HG02763 (cell line): ENCODE data around the gene PTPRN2.

ENCODE experiments used
- ATAC-seq: cut with Tn5 transposase; IDR thresholded peaks from one replicate; pipeline ENCODE4 v1.9.1; 2021; ENCODE audit warnings: mild to moderate bottlenecking, moderate library complexity; ENCODE audit not compliant: unreplicated experiment

The PTPRN2 gene

DNA sequence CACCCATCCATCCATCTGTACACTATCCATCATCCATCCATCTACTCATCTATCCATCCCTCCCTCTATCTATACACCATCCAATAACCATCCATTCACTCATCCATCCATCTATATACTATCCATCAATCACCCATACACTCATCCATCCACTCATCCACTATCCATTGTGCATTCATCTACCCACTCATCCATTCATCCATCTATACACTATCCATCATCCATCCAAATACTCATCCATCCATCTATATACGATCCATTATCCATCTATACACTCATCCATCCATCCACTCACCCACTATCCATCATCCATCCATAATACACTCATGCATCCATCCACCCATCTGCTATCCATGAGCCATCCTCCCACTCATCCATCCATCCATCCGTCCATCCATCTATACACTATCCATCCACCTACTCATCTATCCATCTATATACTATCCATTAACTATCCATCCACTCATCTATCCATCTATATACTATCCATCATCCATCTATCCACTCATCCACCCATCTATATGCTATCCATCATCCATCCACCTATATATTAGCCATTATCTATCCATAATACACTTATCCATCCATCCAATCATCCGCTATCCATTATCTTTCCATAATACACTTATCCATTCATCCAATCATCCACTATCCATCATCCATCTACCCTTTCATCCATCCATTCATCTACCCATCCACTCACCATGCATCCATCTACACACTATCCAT is 765.5 kb downstream of the PTPRN2 start:
- ATAC-seq, result no peak

DNA sequence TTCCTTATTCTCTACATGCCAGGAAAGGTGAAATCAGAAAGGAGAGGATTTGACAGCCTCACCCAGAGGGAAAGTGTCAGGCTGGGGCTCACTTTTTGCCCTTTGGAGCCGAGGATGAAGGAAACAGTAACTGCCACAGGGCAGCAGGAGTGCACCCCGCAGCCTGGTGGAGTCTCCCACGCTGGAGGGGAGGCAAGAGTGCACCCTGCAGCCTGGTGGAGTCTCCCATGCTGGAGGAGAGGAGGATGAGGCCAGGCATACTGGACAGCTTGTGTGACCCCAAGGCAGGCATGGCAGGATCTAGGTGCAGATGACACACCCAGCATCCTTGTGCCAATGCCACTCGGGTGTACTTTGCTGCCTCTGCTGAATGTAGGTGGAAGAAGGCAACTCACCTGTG is 766.8 kb downstream of the PTPRN2 start:
- no peak for ATAC-seq

DNA sequence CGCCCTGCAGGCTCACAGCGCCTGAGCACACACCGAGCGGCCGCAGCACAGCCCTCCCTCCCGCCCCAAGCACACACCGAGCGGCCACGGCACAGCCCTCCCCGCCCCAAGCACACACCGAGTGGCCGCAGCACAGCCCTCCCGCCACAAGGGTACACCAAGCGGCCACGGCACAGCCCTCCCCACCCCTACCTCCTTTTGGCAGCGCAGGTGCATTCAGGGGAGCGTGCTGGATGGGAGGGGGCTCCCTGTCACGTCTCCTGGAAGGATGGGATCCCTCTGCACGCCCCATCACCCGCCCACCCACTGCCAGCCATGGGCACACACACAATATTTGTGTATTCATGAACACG is 768.2 kb downstream of the PTPRN2 start:
- no peak for ATAC-seq

DNA sequence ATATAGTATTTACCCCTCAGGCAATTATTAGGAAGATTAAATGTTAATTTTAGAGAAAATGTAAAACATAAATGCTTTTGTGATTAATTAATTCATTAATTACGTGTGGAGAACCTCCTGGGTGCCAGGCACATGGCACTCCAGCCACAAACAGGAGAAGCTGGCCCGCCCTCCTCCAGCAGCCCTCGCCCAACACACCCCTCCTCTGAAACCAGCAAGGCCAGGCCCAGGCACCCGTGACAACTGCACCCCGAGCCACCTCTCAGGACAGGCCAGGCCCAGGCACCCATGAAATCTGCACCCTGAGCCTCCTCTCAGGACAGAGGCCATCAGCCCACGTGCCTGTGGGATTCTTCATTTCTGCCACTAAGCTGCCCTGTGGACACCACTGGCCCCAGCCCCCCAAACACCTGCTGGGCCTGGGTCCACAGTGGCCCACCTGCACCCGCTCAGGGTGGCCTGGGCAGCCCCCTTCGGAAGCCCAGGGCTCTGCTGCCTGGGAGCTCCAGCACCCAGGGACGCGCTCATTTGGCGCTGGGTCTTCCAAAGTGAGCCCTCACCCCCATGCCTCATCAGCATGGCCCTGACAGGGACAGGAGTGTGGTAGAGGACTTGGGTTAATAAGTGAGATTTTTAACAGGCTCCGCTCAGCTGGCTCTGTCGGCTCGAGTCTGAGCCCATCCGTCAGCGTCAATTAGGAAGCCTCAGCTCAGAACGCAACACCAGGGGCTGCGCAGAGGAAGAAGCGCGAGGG is 768.7 kb downstream of the PTPRN2 start:
- no peak for ATAC-seq

DNA sequence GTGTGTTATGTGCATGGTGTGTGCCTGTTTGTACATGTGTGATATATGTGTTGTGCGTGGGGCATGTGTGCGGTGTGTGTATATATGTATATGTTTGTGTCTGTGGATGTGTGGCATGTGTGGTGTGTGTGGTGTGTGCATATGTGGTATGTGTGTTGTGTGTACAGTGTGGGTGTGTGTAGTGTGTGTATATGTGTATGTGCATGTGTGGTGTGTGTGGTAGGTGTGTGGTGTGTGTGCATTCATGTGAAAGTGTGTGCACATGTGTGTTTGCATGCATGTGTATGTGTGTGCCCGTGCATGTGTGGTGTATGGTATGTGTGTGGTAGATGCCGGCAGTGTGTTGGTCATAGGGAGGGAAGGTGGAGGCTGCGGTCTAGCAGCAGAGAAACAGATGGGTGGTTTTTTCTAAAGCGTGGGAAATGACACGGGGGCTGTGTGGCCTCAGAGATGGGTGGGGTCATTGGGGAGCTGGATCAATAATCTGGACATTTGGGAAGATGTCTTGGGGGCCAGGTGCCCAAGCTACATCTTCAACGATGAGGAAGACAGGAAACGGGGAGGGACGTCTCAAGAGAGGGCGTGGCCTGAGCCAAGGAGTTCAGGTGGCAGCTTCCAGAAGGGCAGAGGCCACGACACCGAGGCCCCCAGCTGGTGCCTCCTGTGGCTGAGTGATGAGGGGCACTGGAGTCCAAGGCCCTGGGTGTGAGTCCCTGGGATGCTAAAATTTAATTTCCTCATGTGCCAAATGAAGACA is 769.5 kb downstream of the PTPRN2 start:
- ATAC-seq, result no peak

DNA sequence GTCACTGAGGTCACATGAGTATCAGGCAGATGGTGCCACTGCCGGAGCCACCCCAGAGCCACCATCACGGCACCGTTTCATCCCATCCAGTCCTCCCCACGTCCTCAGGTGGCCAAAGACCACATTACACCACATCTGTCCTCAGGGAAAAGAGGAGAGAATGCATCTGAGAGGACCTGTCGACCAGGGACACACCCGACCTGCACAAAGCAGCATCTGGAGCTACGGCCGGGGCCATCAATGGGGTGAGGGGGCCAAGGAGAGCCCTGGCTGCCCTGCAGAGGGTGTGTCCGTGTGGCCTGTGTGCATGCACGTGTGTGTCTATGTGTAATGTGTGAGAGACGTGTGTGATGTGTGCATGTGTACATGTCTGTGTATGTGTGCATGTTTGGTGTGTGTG is 770.2 kb downstream of the PTPRN2 start:
- ATAC-seq, result no peak

DNA sequence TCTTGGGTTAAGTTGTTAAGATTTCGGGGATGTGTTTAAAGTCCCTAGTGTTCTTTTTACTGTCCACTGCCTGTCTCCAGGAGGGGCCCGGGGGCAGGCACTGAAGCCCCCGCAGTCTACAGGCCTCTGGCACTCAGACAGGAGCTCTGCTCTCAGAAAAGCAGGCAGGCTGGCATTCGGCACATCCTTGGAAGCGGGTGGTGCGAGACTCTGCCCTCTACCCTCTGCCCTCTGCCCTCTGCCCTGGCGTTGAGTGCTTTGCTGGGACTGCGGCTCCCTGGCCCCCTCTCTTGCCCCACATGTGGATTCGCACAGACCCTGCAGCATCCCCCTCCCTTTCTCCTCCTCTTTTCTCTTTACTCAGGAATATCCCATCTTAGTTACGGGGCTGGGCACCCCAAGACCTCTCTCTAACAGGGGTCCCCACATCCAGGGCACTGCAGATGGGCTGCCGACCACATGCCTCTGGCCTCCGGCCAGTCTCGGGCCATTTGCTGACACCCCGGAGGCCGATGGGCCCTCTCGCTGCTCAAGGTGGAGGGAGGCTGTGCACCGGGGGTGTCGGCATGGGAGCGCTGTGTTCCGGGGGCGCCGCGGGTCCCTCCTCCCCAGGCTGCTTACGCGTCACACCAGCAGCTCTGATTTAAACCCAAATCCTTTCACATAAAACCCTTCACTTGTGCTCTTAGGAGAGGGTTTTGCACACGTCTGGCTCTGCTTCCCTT is 770.9 kb downstream of the PTPRN2 start:
- no peak for ATAC-seq

DNA sequence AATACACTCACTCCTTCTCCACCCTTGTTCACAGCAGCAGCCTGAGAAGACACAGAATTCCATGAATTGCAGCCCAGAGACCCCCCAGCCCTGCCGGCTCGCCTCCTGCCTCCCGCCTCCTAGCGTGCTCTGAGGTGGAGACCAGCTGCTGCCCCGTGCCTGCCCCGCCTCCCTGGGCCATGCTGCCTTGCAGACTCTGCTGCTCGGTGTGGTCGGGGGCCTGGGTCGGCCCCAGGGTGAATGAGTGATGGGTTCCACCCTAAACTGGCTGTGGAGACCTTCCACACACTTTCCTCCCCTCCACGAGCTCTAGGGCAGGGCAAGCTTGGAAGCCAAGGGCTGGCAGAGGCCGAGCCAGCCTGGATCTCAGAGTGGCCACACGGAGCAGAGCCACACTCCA is 771.5 kb downstream of the PTPRN2 start:
- no peak for ATAC-seq

DNA sequence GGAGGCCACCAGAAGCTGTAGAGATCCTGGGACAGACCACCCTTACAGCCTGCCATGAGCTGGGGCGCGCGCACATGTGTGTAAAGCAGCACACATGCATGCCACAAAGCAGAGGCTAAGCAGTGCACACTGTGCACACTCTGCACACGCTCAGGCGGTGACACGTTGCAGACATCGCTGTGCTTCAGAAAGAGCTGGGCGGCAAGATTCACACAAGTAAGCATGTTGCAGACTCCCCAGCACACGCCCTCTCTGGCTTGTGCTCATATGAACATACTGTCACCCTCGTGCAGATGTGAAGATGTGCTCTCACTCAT is 772.0 kb downstream of the PTPRN2 start:
- ATAC-seq, result no peak

DNA sequence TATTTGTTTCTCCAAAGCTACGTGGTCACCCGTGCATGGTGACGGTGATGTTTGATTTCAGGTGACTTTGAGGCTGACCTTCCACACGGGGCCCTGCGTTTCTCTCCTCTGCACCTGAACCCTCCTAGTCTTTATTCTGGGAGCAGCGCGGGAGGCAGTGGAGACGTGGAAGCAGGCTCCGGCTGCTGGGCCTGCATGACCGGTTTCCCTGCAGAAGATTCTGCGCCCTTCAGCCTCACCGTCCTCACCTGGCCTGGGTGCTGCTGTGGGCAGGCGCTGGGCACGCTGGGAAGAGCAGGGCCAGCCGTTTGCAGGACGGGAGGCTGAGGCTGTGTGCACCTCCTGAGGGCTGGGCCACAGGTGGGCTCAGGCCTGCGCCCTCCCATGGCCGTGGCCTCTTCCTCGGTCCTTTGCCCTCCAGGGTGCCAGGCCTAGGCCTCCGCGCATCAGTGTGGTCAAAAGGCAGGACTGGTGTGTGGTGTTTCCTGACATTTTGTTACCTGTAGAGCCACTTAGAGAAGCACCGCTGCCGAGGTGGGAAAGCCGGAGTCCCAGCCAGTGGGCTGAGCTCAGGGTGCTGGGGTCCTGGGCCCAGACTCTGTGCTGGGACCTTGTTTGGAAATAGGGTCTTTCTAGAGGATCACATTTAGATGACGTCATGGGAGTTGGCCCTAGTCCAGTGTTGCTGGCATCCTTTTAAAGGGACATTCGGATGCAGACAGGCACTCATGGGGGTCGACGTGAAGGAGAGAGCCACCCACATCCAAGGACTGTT is 772.5 kb downstream of the PTPRN2 start:
- no peak for ATAC-seq

DNA sequence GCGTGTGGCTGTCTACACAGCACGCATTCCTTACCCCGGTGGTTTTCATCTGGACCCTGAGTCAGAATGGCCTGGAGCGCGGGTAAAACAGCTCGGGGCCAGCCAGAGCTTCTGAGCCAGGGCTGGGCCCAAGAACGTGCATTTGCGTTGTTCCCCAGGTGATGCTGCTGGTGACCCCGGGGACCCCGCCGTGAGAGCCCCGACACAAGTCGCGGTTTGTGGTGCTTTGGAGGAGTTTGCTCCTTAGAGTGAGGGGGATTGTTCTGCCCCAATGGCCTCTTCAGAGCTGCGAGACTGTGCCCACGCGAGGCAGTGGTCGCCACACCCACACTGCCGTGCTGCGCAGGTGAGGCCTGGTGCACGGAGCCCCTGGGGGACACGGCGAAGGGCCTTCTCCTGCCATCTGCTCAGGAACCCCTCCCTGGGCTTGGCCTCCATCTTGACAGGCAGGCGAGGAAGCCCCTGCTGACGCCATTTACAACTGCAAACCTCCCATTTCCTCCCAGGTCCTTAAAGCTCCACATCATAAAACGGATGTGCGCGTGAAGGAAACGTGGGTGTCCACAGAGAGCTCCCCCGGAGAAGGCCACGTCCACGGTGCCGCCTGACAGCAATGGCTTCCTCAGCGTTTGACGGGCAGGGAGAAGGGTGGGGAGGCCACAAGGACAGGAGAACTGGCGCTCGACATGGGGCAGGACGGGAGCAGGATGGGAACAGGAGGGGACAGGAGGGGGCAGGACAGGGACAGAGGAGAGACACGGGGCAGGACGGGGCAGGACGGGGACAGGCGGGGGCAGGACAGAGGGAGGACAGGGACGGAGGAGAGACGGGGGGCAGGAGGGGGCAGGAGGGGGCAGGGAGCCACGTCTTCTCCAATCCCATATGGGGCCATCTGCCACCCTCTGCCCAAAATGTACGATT is 773.6 kb downstream of the PTPRN2 start:
- no peak for ATAC-seq

DNA sequence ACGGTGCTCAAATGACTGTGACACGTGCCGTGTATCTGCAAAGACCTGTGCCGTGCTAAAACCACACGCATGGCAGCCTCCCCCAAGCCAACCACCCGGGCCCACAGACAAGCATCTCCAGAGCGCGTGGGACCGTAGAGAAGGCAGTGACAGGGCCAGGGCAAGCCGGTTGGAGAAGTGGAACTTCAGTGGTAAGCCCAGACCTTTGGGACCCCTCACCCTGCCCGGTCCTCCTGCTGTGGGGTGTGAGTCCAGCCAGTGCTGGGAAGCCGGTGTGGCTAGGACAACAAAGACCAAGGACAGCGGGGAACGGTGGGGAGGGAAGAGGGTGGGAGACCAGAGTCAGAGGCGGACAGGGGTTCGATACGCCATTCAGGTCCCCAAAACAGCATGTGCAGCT is 774.6 kb downstream of the PTPRN2 start:
- ATAC-seq, result no peak

DNA sequence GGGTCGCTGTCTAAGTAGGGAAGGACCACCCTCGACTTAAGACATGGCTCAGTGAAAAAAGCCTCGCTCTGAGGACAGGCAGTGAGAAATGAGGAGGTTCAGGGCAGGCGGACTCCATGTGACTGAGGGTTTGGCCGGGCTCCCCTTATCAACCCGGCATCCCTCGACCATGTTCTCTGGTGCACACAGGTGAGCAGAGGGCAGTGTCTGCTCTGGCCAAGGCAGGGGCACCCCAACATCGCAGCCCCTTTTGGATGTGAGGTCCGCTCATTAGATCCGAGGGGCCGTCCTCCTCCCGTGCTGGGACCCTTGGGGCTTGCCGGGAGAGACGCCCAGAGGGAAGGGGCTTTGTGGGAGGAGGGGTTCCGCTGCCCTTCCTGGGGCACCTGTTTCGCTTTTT is 775.7 kb downstream of the PTPRN2 start:
- no peak for ATAC-seq

DNA sequence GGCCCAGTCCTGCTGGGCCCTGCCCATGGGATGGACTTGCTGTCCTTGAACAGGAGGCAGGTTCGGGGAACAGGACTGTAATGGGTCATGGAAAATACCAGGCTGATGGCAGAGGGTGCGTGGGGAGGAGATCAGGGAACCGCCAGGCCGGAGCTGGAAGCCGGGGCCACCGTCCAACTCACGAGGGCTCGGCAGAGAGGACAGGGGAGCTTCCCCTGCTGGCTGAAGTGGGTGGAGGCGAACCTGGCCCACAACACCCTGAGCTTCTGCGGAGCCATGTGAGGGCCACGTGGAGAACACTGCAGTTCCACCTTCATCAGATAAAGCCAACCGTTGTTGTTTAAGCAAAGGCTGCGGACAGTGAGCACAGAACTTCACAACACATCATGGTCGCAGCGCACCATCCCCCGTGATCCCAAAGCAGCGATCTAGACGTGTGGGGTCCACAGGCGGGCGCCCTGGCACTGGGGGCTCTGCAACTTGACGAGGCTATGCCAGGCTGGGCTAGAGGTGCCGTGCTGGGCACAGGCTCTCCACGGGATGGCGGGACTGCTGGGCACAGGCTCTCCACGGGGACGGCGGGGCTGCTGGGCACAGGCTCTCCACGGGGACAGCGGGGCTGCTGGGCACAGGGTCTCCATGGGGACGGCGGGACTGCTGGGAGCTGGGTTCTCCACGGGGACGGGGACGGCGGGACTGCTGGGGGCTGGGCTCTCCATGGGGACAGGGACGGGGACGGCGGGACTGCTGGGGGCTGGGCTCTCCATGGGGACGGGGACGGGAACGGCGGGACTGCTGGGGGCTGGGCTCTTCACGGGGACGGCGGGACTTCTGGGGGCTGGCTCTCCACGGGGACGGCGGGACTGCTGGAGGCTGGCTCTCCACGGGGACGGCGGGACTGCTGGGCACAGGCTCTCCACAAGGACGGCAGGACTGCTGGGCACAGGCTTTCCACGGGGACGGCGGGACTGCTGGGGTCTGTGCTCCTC is 777.5 kb downstream of the PTPRN2 start:
- ATAC-seq, result no peak

DNA sequence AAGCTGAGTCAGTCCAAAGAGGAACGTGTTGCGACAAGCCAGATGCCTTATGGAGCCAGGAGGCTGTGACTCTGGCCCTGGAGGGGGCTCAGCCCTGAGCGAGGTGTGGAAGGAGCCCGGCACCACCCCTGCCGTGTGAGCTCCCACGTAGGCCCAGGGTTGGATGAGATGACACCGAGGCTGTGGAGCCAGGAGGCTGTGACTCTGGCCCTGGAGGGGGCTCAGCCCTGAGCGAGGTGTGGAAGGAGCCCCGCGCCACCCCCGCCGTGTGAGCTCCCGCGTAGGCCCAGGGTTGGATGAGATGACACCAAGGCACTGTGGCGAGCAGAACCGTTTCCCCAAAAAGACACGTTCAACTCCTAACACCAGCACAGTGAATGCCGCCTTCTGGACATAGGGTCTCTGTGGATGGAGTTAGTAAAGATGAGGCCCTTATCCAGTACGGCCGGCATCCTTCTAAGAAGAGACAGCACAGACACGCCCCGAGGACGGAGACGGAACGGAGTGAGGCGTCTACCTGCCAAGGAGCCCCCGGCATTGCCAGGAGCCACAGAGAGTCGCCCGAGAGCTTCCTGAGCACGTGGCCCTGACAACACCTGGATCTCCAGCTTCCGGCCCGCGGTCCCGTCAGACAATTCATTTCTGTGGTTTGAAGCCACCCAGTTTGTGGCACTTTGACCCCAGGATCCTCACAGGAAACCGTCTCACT is 778.3 kb downstream of the PTPRN2 start:
- ATAC-seq, result no peak

DNA sequence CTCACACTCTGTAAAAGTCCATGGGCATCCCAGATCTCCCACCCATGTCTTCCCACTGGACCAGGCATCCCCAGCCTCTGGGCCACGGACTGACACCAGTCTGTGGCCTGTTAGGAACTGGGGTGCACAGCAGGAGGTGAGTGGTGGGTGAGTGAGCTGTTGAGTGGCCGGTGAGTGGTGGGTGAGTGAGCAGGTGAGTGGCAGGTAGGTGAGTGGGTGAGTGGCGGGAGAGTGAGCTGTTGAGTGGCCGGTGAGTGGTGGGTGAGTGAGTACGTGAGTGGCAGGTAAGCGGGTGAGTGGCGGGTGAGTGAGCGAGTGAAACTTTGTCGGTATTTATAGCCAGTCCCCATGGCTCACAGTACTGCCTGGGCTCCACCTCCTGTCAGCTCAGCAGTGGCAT is 779.6 kb downstream of the PTPRN2 start:
- ATAC-seq, result no peak

DNA sequence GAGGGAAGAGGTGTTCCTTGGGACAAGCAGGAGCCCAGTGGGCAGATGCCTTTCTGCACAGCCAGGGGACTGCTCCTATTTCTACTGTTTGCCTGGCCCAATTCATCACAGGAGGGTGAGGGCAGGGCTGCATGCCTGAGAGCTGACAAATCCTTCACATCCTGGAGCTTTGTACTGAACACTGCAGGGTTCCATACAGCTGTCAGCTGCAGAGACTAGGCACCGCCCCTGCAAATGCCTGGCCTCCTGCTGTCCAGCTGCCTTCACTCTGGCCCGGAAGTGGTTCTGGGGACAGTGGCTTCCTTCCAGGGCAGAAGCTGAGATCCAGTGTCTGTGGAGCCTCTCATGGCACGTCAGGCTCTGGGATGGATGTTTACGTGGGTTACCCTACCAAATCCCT is 780.1 kb downstream of the PTPRN2 start:
- no peak for ATAC-seq

DNA sequence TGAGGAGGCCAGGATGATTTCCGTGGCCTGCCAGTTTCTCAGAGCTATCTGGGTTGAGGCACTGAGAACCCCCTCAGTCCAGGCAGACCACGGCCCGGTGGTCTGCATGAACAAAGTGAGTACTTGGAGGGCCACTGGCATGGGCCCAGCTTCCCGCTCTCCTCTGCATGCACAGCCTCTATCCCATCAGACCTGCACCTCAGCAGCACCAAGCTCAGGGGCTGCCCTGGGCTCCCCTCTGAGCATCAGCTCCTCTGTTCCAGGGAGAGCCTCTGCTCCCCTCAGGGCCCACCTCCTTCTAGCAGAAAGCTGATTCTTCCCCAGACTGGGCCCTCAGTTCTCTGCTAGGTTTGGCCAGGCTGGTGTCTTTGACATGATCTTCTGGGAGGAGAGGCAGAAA is 780.9 kb downstream of the PTPRN2 start:
- no peak for ATAC-seq
